MM.1S (cell line): Measurements from ENCODE around the gene ORC3.
A peak's percentile ranks its signal among the peaks of the same experiment; 100 is the strongest.

Experiments
- DNase-seq: peaks from one replicate; pipeline ENCODE4 v3.0.0-alpha.2; 2015
- H2AFZ ChIP-seq: fragments of 300-600 bp; sonication (generic); 2 replicates; pipeline ENCODE4 v1.6.0; 2016; ENCODE audit warnings: antibody characterized with exemption, low read length
- H3F3A ChIP-seq: fragments of 300-600 bp; sonication (generic); 2 replicates; pipeline ENCODE4 v1.6.1; 2016; ENCODE audit warnings: mild to moderate bottlenecking, antibody characterized with exemption, low read length, moderate library complexity, mixed read lengths; ENCODE audit not compliant: insufficient read depth
- H3K27ac ChIP-seq: fragments of 300-600 bp; sonication (generic); 2 replicates; pipeline ENCODE4 v1.5.1; 2016; ENCODE audit warnings: mild to moderate bottlenecking, low read length
- H3K27me3 ChIP-seq: fragments of 300-600 bp; sonication (generic); replicated peaks from 2 replicates; pipeline ENCODE4 v1.6.0; 2016; ENCODE audit warnings: low read length; ENCODE audit not compliant: insufficient read depth
- H3K36me3 ChIP-seq: fragments of 300-600 bp; sonication (generic); replicated peaks from 2 replicates; pipeline ENCODE4 v1.6.1; 2016; ENCODE audit warnings: mild to moderate bottlenecking, low read length, mixed read lengths; ENCODE audit not compliant: insufficient read depth
- H3K4me1 ChIP-seq: fragments of 300-600 bp; sonication (generic); 2 replicates; pipeline ENCODE4 v1.6.1; 2016; ENCODE audit warnings: low read length, mixed read lengths
- H3K4me2 ChIP-seq: fragments of 300-600 bp; sonication (generic); 2 replicates; pipeline ENCODE4 v1.6.0; 2016; ENCODE audit warnings: low read depth, low read length
- H3K4me3 ChIP-seq: fragments of 300-600 bp; sonication (generic); 2 replicates; pipeline ENCODE4 v1.5.1; 2016; ENCODE audit warnings: low read length, mixed read lengths
- H3K79me2 ChIP-seq: fragments of 300-600 bp; sonication (generic); 2 replicates; pipeline ENCODE4 v1.6.1; 2016; ENCODE audit warnings: mixed run types, low read length, mixed read lengths
- H3K9ac ChIP-seq: fragments of 300-600 bp; sonication (generic); 2 replicates; pipeline ENCODE4 v1.6.1; 2016; ENCODE audit warnings: low read length, mixed read lengths
- H3K9me2 ChIP-seq: fragments of 300-600 bp; sonication (generic); replicated peaks from 2 replicates; pipeline ENCODE4 v1.6.1; 2016; ENCODE audit warnings: mild to moderate bottlenecking, low read length, mixed read lengths; ENCODE audit not compliant: insufficient read depth
- H3K9me3 ChIP-seq: fragments of 300-600 bp; sonication (generic); replicated peaks from 2 replicates; pipeline ENCODE4 v1.6.1; 2016; ENCODE audit warnings: mild to moderate bottlenecking, low read length, mixed read lengths; ENCODE audit not compliant: insufficient read depth
- H4K20me1 ChIP-seq: fragments of 300-600 bp; sonication (generic); 2 replicates; pipeline ENCODE4 v1.6.1; 2016; ENCODE audit warnings: mild to moderate bottlenecking, low read length, moderate library complexity, mixed read lengths; ENCODE audit not compliant: insufficient read depth
- EZH2 ChIP-seq: fragments of 300-600 bp; sonication (generic); optimal IDR thresholded peaks from 2 replicates; pipeline ENCODE3; 2017; ENCODE audit warnings: low read depth, mild to moderate bottlenecking, antibody characterized with exemption, low read length, mixed read lengths
- EZH2phosphoT487 ChIP-seq: fragments of 300-600 bp; sonication (generic); IDR thresholded peaks from 2 replicates; pipeline ENCODE4 v1.6.1; 2018; ENCODE audit warnings: antibody characterized with exemption, low read length
- TF ChIP-seq, protein P1 (sequence below): fragments of 300-600 bp; sonication (generic); IDR thresholded peaks from 2 replicates; pipeline ENCODE4 v1.5.1; 2016; ENCODE audit warnings: antibody characterized with exemption, low read length, mixed read lengths

The ORC3 gene

DNA sequence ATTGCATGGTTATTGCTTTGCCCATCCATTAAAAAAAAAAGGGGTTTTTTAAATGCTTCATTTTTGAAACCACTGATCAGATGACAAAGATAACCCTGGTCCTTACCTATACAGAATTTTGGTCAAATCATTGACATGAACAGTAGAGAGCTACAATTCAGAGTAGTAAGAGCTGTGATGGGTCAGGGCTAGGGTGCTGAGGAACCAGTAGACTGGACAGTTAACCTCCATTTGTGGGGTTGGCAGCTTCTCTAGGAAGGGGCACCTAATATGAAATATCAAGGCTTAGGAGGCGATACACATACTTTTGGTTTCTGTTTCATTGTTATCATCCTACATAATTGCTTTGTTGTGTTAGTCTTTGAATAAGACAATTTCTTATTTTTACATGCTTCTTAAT lies 55.1 kb downstream of the ORC3 start:
- Histone ChIP-seq H3K9ac (peak overlapping the region; percentile 44; the same call in 1 of the 2 replicates), H3K27me3 (no peaks in the 10 kb centered on the region), H3K4me3 (peak overlapping the region; percentile 49), H3K36me3 (no peaks in the 10 kb centered on the region; the same call in 1 of the 2 replicates), H3F3A (0 out of 2 replicates have a peak, but pooled peaks cover 4% of the 10 kb centered on the region), H3K4me1 (no peaks in the 10 kb centered on the region), H3K9me3 (no peaks in the 10 kb centered on the region), H3K79me2 (peaks cover 3% of the 10 kb centered on the region; the same call in 1 of the 2 replicates), H2AFZ (peak overlapping the region; percentile 51), H4K20me1 (no peaks in the 10 kb centered on the region), H3K27ac (peak overlapping the region; percentile 33; the same call in 1 of the 2 replicates), H3K4me2 (peak overlapping the region; percentile 92), H3K9me2 (no peaks in the 10 kb centered on the region)
- DNase-seq, result peak; percentile 52
- no peak for TF ChIP-seq EZH2phosphoT487
- TF ChIP-seq, protein P1, sequence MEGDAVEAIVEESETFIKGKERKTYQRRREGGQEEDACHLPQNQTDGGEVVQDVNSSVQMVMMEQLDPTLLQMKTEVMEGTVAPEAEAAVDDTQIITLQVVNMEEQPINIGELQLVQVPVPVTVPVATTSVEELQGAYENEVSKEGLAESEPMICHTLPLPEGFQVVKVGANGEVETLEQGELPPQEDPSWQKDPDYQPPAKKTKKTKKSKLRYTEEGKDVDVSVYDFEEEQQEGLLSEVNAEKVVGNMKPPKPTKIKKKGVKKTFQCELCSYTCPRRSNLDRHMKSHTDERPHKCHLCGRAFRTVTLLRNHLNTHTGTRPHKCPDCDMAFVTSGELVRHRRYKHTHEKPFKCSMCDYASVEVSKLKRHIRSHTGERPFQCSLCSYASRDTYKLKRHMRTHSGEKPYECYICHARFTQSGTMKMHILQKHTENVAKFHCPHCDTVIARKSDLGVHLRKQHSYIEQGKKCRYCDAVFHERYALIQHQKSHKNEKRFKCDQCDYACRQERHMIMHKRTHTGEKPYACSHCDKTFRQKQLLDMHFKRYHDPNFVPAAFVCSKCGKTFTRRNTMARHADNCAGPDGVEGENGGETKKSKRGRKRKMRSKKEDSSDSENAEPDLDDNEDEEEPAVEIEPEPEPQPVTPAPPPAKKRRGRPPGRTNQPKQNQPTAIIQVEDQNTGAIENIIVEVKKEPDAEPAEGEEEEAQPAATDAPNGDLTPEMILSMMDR, result no peak
- TF ChIP-seq EZH2, result no peak

GRCh38 chr6:87653074-87653962 lies 63.4 kb downstream of the ORC3 start:
- Histone ChIP-seq H3F3A (peaks cover 18% of the 10 kb centered on the region), H3K4me2 (no peak overlapping the region), H3K36me3 (peaks cover 5% of the 10 kb centered on the region; the same call in 1 of the 2 replicates), H3K9ac (no peak overlapping the region), H3K4me1 (peaks cover 28% of the 10 kb centered on the region), H3K9me3 (no peaks in the 10 kb centered on the region), H3K4me3 (no peak overlapping the region), H3K79me2 (no peaks in the 10 kb centered on the region), H3K27me3 (no peaks in the 10 kb centered on the region), H4K20me1 (no peaks in the 10 kb centered on the region), H3K9me2 (no peaks in the 10 kb centered on the region), H3K27ac (no peak overlapping the region), H2AFZ (no peak overlapping the region)
- TF ChIP-seq, protein P1, result no peak
- TF ChIP-seq EZH2phosphoT487 (no peak), EZH2 (no peak)
- DNase-seq, result no peak

DNA sequence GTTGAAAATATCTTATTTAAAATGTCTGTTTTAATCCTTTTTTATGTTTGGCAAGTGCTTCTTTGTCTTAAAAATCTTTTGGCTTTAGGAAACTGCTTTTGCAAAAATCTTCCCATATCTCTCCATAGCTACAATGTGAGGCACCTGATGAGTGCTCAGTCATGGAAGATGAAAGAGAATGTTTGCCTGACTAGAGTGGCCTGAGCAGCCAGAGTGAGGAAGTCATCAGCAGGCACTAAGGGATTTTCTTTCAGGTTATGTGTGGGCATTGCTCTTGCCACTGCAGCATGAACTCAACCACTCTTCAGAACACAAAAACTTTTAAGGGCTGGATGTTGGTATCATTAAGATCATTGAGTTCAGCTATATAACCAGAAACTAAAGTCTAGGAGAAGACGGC lies 64.2 kb downstream of the ORC3 start:
- peaks cover 28% of the 10 kb centered on the region for H3K4me1 ChIP-seq
- no peaks in the 10 kb centered on the region for H4K20me1 ChIP-seq
- no peak for DNase-seq
- H3K4me2 ChIP-seq, result no peak overlapping the region
- no peak overlapping the region for H3K27ac ChIP-seq
- no peaks in the 10 kb centered on the region for H3K9me2 ChIP-seq
- peaks cover 18% of the 10 kb centered on the region for H3F3A ChIP-seq
- H3K4me3 ChIP-seq, result no peak overlapping the region
- TF ChIP-seq, protein P1, result no peak
- TF ChIP-seq EZH2phosphoT487 (no peak), EZH2 (no peak)
- H3K9ac ChIP-seq, result no peak overlapping the region
- H3K36me3 ChIP-seq, result 0 out of 2 replicates have a peak, but pooled peaks cover 5% of the 10 kb centered on the region
- H3K79me2 ChIP-seq, result no peaks in the 10 kb centered on the region
- H2AFZ ChIP-seq, result no peak overlapping the region
- H3K27me3 ChIP-seq, result no peaks in the 10 kb centered on the region
- H3K9me3 ChIP-seq, result no peaks in the 10 kb centered on the region
